ENCODE results near the gene GJA3.

DNA sequence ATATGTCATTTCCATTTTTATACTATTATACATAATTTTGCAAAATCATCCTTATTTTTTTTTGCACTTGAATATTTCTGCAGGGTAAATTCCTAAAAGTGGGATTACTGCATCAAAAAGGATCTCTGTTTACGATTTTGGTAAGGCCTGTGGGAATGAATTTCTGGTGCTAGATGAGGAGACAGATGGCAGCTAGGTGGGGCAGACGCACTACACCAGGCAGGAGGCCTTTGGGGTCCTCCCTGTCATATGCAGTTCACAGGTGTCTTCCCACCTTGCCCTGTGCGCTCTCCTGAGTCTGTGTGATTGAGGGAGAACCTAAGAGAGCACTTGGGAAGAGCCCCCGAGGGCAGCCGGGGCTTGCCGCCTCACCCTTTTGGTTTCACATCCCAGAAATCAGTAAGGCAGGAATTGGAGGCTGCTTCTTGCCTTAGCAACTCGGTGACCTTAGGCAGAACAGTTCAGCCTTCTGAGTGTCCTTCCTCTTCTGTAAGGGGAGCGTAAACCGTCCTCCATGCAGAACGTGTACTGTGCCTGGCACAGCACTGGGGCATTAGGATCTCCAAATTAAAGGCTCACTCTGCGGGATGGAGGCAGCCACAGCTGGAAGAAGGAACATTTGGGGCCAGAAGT lies 45.3 kb upstream of the GJA3 start:
- TF ChIP-seq, protein P1, sequence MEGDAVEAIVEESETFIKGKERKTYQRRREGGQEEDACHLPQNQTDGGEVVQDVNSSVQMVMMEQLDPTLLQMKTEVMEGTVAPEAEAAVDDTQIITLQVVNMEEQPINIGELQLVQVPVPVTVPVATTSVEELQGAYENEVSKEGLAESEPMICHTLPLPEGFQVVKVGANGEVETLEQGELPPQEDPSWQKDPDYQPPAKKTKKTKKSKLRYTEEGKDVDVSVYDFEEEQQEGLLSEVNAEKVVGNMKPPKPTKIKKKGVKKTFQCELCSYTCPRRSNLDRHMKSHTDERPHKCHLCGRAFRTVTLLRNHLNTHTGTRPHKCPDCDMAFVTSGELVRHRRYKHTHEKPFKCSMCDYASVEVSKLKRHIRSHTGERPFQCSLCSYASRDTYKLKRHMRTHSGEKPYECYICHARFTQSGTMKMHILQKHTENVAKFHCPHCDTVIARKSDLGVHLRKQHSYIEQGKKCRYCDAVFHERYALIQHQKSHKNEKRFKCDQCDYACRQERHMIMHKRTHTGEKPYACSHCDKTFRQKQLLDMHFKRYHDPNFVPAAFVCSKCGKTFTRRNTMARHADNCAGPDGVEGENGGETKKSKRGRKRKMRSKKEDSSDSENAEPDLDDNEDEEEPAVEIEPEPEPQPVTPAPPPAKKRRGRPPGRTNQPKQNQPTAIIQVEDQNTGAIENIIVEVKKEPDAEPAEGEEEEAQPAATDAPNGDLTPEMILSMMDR (IDR thresholded peaks at IDR 0.05) = no peak
- TF ChIP-seq POLR2A (IDR thresholded peaks at IDR 0.05) = no peak
